ENCODE data around the gene TMEM54. TPM values are rescaled to one million over a fixed set of nuclear protein-coding genes. Genes with fewer than 3 reads are reported as not detected.

The TMEM54 gene
- total and polyA plus RNA-seq, 2 of the 13 experiments (the other 11 are each of a cell fraction or from before 2014, with no cell fraction given): 2.5 to 2.9 TPM

DNA sequence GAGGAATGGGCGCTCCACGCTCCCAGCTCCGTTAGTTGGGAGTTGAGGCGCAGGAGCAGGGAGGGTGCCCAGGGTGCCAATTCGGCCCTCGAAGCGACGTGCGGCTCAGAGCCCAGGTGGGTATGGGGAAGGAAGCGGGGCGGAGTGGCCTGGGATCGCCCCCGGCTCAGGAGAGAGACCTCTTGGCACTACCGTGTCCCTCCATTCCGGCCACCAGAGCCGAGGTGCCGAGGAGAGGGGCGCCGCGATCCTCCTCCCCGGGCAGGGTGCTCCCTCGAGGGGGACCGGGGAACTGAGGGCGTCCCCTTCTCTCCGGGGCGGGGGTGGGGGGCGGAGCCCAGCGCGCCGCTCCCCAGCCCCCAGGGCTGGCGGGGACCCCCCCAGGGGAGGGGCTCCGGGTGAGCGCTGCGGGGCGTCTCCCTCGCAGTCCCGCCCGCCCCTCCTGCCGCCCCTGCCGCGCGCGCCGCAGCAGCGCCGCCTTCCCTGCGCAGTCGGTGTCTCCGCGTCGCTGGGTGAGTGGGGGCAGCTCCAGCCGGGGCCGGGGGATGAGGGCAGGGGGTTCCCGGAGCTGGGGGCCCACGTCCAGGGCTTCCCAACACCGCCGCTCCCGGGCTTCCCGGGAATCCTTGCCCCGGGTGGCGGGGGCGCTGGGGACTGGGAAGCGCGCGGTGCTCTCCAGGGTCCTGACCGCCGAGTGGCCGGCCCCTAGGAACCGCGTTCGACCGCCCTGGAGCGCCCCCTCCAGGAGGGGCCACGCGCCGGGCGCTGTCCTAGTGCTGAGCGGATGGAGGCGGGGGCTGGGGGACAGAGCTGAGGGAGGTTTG lies 15.0 kb downstream of the TMEM54 start, which contains the start of gene HPCA (continued):
- peak; percentile 96 for TF ChIP-seq NR1H2 (CRISPR knock-in tag; IDR thresholded peaks at IDR 0.05; ENCODE audit: borderline replicate concordance, low read depth)
- TF ChIP-seq ZNF83 (CRISPR knock-in tag; IDR thresholded peaks at IDR 0.05; ENCODE audit: borderline replicate concordance): peak; percentile 98
- TF ChIP-seq MXI1 (IDR thresholded peaks at IDR 0.05; ENCODE audit: borderline replicate concordance, low read depth, low read length): peak; percentile 78; the same call in 1 of the 3 replicates
- TF ChIP-seq, protein P1, sequence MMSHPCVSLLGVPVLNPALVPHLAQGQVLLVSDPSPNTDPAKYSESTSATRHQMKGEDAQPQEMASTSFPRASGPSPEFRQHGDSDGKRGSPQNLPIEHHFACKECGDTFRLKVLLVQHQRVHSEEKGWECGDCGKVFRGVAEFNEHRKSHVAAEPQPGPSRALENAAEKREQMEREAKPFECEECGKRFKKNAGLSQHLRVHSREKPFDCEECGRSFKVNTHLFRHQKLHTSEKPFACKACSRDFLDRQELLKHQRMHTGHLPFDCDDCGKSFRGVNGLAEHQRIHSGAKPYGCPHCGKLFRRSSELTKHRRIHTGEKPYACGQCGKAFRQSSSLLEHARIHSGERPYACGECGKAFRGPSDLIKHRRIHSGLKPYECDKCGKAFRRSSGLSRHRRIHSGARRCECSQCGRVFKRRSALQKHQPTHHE (CRISPR knock-in tag; IDR thresholded peaks at IDR 0.05; ENCODE audit: borderline replicate concordance): peak; percentile 93
- TF ChIP-seq, protein P2, sequence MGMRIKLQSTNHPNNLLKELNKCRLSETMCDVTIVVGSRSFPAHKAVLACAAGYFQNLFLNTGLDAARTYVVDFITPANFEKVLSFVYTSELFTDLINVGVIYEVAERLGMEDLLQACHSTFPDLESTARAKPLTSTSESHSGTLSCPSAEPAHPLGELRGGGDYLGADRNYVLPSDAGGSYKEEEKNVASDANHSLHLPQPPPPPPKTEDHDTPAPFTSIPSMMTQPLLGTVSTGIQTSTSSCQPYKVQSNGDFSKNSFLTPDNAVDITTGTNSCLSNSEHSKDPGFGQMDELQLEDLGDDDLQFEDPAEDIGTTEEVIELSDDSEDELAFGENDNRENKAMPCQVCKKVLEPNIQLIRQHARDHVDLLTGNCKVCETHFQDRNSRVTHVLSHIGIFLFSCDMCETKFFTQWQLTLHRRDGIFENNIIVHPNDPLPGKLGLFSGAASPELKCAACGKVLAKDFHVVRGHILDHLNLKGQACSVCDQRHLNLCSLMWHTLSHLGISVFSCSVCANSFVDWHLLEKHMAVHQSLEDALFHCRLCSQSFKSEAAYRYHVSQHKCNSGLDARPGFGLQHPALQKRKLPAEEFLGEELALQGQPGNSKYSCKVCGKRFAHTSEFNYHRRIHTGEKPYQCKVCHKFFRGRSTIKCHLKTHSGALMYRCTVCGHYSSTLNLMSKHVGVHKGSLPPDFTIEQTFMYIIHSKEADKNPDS (CRISPR knock-in tag; IDR thresholded peaks at IDR 0.05): peak; percentile 94; the same call in 1 of the 2 replicates
- TF ChIP-seq ZNF605 (CRISPR knock-in tag; IDR thresholded peaks at IDR 0.05): peak; percentile 99
- peak; percentile 98 for TF ChIP-seq MED13 (CRISPR knock-in tag; IDR thresholded peaks at IDR 0.05)
- TF ChIP-seq, protein P3, sequence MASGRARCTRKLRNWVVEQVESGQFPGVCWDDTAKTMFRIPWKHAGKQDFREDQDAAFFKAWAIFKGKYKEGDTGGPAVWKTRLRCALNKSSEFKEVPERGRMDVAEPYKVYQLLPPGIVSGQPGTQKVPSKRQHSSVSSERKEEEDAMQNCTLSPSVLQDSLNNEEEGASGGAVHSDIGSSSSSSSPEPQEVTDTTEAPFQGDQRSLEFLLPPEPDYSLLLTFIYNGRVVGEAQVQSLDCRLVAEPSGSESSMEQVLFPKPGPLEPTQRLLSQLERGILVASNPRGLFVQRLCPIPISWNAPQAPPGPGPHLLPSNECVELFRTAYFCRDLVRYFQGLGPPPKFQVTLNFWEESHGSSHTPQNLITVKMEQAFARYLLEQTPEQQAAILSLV (CRISPR knock-in tag; IDR thresholded peaks at IDR 0.05; ENCODE audit: borderline replicate concordance): peak; percentile 97
- TF ChIP-seq, protein P4, sequence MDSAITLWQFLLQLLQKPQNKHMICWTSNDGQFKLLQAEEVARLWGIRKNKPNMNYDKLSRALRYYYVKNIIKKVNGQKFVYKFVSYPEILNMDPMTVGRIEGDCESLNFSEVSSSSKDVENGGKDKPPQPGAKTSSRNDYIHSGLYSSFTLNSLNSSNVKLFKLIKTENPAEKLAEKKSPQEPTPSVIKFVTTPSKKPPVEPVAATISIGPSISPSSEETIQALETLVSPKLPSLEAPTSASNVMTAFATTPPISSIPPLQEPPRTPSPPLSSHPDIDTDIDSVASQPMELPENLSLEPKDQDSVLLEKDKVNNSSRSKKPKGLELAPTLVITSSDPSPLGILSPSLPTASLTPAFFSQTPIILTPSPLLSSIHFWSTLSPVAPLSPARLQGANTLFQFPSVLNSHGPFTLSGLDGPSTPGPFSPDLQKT (CRISPR knock-in tag; IDR thresholded peaks at IDR 0.05; ENCODE audit: borderline replicate concordance): peak; percentile 76; the same call in 1 of the 2 replicates
- TF ChIP-seq ZC3H13 (CRISPR knock-in tag; IDR thresholded peaks at IDR 0.05): peak; percentile 93
- 0 out of 2 replicates have a peak, but pooled peaks have one; percentile 63 for TF ChIP-seq ZNF569 (CRISPR knock-in tag; IDR thresholded peaks at IDR 0.05; ENCODE audit: borderline replicate concordance)
- peak; percentile 77 for TF ChIP-seq BCL6 (CRISPR knock-in tag; IDR thresholded peaks at IDR 0.05)
- peak; percentile 98 for TF ChIP-seq ZNF468 (CRISPR knock-in tag; IDR thresholded peaks at IDR 0.05)
- peak; percentile 94; the same call in 1 of the 2 replicates for TF ChIP-seq ZNF782 (CRISPR knock-in tag; IDR thresholded peaks at IDR 0.05; ENCODE audit: borderline replicate concordance)
- no peak for TF ChIP-seq ZNF224 (CRISPR knock-in tag; IDR thresholded peaks at IDR 0.05)
- TF ChIP-seq HMG20B (CRISPR knock-in tag; conservative IDR thresholded peaks at IDR 0.05): peak; percentile 94
- TF ChIP-seq ZBTB1 (CRISPR knock-in tag; IDR thresholded peaks at IDR 0.05; ENCODE audit: borderline replicate concordance): peak; percentile 95
- 0 out of 2 replicates have a peak, but pooled peaks have one; percentile 20 for TF ChIP-seq ZFX (CRISPR knock-in tag; IDR thresholded peaks at IDR 0.05; ENCODE audit: low read depth)
- TF ChIP-seq, protein P5, sequence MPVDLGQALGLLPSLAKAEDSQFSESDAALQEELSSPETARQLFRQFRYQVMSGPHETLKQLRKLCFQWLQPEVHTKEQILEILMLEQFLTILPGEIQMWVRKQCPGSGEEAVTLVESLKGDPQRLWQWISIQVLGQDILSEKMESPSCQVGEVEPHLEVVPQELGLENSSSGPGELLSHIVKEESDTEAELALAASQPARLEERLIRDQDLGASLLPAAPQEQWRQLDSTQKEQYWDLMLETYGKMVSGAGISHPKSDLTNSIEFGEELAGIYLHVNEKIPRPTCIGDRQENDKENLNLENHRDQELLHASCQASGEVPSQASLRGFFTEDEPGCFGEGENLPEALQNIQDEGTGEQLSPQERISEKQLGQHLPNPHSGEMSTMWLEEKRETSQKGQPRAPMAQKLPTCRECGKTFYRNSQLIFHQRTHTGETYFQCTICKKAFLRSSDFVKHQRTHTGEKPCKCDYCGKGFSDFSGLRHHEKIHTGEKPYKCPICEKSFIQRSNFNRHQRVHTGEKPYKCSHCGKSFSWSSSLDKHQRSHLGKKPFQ (CRISPR knock-in tag; IDR thresholded peaks at IDR 0.05; ENCODE audit: insufficient replicate concordance): peak; percentile 94
- no peak for TF ChIP-seq KDM6A (CRISPR knock-in tag; IDR thresholded peaks at IDR 0.05; ENCODE audit: low read depth)
- TF ChIP-seq RFX1 (IDR thresholded peaks at IDR 0.05): no peak
- peak; percentile 99 for TF ChIP-seq SNAI1 (CRISPR knock-in tag; IDR thresholded peaks at IDR 0.05; ENCODE audit: borderline replicate concordance)
